GM18511 (cell line): ENCODE results near the gene HFE.

ENCODE experiments used
- ATAC-seq: cut with Tn5 transposase; IDR thresholded peaks from one replicate; pipeline ENCODE4 v1.9.1; 2021; ENCODE audit warnings: mild to moderate bottlenecking, moderate library complexity; ENCODE audit not compliant: unreplicated experiment

HFE gene

GRCh38 chr6:26130581-26131249 lies 43.5 kb downstream of the HFE start:
- no peak for ATAC-seq

GRCh38 chr6:26131618-26132017 lies 44.4 kb downstream of the HFE start:
- ATAC-seq = no peak

DNA sequence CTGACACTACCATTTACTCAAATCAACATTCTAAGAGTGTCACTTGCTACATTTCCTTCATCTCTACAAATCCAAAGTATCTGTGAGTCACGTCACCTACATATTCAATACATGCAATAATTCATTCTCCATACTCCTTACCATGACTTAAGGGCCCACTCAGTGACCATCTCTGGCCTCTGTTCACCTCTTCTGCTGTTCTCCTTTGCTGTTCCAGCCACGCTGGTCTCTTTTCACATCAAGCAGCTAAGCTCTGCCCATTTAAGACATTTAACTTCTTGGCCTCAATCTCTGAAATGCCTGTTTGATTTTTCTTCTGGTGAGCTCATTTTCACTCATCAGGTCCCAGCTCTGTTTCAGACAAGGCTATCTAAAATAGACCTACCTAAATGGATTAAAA lies 46.5 kb downstream of the HFE start:
- no peak for ATAC-seq

- no peak for ATAC-seq
These were observed 49.1 kb downstream of the HFE start for GRCh38 chr6:26136321-26136720.

GRCh38 chr6:26140254-26140966 lies 53.2 kb downstream of the HFE start:
- no peak for ATAC-seq

GRCh38 chr6:26140967-26141294 lies 53.7 kb downstream of the HFE start:
- no peak for ATAC-seq

GRCh38 chr6:26141378-26141904 lies 54.2 kb downstream of the HFE start:
- no peak for ATAC-seq

DNA sequence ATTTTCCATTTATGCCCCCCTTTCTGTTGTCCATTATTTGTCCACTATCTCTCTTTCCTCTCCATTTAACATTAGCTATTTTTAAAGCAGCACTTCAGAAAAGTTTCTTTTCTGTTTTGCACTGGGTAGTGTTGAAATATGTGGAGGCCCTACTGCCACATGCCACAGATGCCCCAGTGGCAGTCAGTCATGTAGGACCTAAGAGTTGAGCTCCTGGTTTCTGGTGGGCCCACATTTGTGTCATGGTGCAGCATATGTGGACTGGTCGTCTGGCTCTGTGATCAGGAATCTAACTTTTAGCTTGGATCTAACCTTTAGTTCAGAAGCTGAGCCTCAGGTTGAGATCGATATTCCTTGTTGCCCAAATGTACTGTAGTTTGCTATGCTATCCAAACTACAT lies 54.8 kb downstream of the HFE start:
- ATAC-seq = no peak
